Tongue (tissue), 2 donors: Measurements from ENCODE around the gene TIGD6. TPM values are rescaled to one million over a fixed set of nuclear protein-coding genes. Genes with fewer than 3 reads are reported as not detected.
"Not testable (repeated sequence)": the region's sequence is repeated elsewhere in the genome, so short reads cannot be mapped to it uniquely, and the experiment has no call there.

ENCODE experiments used
- DNase-seq: peaks from one replicate; pipeline ENCODE4 v3.0.0-alpha.2; 2015
- total RNA-seq: library from RNA; depleted of rRNA; stranded (reverse); fragments of >200 nt; gene quantifications from one replicate; pipeline ENCODE4 v1.2.3, GENCODE V29; 2014

Gene TIGD6
- total RNA-seq, 1 donor from 2014 or later, result 2.1 TPM

DNA sequence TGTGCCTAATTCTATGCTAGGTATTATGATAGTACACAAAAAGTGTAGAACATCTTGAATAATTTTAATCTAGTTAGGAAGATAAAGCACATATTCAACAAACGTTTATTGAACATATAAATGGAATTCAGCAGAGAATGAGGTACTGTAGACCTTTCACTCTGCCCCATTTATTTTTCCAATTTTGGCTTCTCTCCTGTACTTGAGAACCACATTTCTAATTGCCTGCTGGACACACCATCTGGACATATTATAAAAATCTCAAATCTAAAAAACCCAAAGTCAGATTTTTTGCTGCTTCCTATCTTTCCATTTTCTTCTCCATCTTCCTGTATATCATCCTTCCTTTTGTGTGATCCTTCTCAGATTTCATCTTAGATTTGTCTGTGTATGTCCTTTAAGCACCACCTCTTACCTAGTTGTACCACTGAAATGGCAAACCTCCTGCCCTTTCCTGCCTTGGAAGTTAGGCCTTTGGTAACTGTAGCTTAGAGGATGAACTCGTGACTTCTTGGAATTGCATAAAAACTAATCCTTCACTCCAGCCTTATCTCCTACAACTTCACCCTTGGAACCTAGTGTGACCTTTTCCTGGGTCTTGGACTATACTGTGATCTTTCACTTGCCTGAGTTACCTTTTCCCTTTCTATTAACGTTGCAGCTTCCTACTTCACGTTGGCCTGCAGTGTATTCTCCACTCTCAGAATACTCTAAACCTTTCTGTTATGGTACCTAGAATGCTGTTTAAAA, 31.1 kb downstream of the TIGD6 start:
- DNase-seq, result no peak

DNA sequence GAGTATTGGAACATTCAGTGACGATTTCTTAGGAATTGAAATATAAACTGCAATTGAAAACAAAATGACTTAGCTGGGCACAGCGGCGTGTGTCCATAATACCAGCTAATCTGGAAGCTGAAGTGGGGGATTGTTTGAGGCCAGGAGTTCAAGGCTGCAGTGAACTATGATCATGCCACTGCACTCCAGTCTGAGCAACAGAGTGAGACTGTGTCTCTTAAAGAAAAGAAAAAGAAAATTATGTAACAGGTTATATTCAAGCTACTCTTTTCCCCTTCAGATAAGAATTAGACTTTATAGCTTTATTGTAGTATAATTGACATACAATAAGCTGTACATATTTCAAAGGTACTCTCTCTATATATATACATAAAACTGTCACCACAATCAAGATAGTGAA, 33.5 kb downstream of the TIGD6 start:
- no peak for DNase-seq

DNA sequence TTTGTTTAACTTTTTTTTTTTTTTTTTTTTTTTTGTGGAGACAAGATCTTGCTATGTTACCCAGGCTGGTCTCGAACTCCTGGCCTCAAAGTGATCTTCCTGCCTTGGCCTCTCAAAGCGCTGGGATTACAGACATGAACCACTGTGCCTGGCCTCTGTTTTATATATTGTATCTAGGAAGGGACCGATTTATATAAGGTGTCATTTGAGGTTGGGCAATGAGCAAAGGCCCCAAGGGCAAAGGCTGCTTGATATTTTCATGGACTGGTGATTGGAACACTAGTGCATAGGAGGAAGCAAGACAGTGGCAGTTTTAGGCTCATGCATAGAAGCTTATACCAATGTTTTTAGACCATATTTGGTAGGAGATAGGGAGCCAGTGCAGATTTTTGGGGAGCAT, 36.7 kb downstream of the TIGD6 start:
- DNase-seq, result no peak

DNA sequence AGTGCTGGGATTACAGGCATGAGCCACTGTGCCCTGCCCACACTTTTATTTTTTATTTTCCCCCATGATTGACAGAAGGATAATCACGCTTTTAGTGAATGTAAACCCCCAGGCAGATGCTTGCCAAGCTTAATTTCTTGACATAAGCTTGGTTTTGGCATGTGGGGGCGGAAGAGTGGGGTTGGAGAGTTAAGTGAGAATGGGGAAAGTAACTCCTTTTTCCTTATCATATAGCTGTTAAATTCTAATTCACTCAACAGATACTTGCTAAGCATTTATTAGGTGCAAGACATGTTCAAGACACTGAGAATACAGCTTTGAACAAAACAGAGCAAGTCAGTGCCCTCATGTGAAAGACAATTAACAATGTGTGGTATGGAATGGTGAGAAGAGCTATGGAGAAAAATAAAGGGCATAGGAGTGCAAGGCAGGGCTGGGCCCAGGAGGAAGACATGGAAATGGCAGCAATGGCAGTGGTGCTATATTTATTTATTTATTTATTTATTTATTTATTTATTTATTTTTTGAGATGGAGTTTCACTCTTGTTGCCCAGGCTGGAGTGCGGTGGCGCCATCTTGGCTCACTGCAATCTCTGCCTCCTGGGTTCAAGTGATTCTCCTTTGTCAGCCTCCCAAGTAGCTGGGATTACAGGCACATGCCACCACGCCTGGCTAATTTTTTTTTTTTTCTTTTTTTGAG, 37.7 kb downstream of the TIGD6 start:
- DNase-seq, result no peak

DNA sequence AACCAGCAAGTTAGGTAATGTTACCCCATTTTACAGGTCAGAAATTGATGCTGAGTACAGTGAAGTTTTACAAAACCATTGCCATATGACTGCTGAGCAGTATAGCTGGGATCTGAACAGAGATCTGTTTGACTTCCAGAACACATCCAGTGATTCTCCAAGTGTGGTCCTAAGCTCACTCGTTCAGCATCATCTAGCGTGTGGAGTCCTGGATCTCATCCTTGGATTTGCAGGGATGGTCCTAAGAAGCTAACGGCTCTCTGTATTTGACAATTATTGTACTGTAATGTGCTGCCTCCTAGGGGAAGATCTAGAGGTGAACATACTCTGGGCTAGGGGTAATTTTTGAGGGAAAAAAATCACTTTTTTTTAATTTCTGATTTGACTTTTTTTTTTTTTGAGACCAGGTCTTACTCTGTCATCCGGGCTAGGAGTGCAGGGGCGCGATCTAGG, 38.5 kb downstream of the TIGD6 start:
- DNase-seq, result peak; percentile 61

DNA sequence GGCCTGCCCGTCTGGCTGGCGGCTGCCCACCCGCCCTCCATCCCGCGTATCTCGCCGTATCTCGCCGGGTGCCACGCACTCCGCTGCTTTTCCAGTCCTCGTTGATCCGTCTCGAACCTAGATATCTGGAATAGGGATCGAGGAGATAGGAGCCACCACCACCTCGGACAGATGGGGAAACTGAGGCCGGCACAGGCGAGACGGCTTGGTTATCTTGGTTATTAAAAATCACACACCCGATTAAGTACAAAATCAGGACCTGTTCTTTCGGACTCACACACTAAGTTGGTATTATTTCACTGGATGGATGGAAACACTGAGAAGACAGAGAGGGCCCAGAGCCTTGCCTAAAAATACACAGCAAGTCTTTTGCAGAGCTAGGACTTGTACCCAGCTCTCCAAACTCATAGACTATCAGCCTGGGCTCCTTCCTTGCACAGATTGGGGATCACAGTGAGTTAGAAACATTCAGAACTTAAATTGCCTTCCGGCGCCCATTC, 39.2 kb downstream of the TIGD6 start:
- DNase-seq, result no peak

DNA sequence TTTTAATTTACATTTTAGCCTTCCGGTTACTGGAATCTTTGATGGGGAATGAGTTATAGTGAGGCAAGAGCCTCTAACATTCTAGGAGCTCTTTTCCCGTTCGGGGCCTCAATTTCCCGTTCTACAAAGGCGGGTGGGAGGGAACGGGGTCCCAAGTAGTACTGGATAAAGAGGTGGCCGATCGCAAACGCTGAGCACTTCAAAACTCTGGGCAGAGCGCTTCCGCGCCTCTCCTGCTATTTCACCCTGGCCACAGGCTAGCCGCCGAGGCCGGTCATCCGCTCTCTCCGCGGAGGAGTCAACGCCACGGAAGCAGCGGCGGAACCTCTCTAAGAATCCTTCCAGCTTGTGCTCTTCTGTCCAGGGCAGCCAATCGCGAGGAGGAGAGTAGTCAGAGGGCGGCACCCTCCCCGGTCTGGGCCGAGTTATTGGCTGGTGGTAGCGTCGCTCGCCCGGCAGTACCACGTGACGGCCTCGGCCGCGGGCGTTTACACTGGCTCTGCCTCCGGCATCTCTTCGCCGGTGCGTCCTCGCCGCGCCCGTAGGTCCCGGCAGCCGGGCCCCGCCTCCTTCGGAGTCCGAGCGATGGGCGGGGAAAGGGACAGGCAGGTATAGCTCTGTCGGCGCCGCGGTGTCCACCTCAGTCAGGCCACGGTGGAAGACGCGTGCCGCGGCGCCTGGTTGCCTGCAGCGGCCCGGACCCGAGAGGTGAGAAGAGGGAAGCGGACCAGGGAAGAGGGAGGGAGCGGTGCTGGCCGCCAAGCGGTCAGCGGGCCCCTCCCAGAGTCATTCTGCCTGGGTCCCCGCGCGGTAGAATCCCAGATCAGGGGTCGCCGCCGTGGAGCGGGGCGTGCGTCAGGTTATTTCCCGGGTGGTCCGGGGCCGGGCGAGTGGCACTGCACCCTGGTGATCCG, 39.9 kb downstream of the TIGD6 start, which contains the start of gene SLC26A2:
Gene SLC26A2, plus strand, starts transcription at position 487 of the 914 bp plus-strand sequence. CDS start 16,895 bp downstream, outside the sequence.
- peak; percentile 99 for DNase-seq

DNA sequence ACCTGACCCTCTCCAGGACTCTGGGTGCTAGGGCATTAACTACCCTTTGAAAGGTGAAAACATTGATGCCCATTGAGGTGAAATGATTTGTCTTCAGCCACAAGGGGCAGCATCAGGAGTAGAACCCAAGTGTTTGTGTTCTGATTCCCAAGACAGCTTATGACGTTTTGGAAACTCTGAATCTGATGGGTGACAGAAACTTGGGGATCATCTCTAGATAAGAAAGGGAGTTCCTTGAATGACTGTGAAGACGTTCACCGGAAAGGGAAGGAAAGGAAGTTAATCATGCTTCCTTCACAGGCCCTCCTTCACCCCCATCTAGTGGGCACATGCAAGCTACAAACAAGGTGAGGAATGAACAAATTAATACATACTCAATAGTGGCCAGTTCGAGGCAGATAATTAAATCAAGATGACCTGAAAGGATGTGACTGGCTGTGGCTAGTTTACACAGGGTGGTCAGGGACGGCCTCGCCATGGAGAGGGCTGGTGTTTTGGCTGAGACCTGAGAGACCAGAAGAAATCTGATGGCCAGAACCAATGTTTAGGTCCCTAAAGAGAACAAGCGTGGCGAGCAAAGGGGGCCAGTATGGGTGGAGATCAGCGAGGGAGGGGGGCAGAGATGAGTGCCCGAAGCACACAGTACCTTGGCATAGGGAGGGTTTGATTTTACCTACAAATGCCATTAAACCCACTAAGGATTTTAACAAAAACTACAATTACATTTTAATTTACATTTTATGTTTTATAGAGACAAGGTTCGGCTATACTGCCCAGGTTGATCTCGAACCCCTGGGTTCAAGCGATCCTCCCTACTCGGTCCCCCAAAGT, 40.8 kb downstream of the TIGD6 start:
- DNase-seq, result peak; percentile 47

DNA sequence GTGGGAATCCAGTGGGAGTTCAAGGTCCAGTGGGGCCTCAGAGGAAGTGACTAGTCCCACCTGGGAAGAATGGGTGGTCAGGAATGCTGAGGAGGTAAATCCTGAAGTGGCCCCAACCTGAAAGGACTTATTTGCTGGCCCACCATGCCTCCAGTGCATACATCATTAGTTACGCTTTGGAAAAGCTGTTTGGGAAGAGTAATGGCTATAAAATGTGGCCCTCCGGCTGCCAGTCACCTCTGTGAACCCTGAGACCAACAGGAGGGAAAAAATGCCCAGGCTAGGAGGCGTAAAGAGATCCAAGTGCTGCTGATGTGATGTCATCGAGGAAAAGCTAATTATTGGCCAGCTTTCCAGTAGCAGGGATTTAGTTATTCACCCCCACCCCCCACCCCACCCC, 42.6 kb downstream of the TIGD6 start:
- no peak for DNase-seq

DNA sequence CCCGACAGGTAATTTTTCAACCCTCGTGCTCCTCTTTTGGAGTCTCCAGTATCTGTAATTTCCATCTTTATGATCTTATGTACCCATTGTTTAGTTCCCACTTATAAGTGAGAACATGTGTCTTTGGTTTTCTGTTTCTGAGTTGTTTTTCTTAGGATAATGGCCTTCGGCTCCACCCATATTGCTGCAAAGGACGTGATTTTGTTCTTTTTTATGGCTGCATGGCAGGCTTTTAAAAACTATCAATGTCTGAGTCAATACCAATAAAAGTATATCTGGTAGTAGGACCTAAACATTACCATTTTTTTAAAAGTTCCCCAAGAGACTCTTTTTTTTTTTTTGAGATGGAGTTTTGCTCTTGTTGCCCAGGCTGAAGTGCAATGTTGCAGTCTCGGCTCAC, 43.8 kb downstream of the TIGD6 start:
- no peak for DNase-seq

DNA sequence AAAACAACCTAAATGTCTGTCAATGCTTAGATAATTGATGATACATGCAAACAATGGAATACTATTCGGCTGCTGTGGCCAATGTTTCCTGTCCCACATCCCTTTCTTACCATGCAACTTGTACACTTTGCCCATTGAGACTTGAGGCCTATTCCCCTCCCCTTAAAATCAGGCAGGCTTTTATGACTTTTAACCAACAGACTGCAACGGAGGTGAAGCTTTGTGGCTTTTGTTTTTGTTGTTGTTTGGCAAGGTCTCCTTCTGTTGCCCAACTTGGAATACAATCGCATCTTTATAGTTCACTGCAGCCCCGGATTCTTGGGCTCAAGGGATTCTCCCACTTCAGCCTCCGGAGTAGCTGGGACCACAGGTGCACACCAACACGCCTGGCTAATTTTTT, 45.7 kb downstream of the TIGD6 start:
- no peak for DNase-seq

DNA sequence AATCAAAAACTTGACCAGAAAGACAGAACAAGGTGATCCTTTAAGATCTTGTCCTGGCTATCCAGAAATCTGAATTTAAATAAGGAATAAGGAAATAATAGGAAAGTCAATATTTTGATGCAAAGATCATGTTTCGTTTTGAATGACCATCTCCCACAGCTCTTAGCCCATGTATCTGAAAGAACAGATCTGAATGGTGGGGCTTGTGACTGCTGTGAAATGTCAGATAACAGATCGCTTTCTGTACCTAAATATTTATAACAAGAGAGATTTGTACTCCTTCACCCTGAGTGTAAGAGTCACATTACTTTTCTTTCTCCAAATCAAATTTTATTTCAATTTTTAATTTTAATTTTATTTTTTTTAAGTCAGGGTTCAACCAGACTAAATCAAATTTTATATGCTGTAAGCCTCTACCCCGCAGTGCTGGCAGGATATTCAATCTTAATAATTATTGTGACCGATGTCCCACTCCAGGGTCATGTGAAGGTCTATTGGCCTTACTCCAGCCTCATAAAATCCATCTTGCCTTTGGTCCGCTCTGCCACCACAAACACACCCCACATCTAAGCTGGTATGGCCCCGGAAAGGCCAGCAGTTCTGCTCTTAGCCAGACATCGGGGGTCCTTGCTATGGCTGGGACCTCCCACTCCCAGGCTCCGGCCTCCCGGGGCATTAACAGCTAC, 46.9 kb downstream of the TIGD6 start:
- no peak for DNase-seq

DNA sequence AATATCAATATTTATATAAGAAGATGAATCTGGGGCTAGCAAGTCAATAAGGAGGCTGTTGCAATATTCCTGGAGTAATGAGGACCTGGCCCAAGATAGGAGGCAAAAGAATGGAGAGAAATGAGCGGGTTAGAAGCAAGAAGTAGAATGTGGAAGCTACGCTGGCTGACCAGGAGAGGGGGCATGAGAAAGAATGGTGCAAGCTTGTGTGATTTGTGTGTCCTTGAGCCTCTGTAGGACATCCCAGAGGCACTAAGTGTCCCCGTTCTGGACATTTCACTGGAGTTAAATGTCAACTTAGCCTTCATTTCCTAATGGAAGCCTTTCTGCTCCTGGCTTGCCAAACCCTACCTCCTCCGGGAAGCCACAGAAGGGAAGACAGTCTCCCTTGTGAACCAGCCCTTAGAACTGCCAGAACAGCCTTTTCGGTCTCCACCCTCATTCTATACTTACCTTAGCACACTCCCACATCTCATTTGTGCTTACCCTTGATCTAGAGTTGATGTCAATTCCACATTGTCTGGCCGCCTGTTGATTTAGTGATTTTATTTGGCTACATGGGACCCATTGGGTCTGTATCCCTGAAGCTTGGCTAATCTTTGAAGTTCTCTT, 49.2 kb downstream of the TIGD6 start:
- no peak for DNase-seq

DNA sequence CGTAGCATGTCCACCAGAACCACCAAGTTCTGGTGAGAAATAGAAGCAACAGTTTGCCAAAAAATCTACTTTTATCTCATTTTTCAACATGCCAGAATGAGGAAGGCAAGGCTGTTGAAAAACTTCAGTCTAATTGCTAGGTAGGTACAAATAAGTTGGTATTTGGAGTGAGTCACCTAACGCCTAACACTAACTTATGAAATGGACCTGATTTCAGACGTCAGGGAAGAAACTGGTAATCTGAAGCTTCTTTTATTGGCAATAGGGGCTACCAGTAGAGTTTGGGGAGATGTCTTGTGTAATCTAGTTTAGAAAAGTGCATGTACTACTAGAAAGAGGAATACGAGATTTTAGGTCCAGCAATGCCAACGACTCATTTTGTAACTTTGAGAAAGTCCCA, 51.5 kb downstream of the TIGD6 start:
- no peak for DNase-seq

DNA sequence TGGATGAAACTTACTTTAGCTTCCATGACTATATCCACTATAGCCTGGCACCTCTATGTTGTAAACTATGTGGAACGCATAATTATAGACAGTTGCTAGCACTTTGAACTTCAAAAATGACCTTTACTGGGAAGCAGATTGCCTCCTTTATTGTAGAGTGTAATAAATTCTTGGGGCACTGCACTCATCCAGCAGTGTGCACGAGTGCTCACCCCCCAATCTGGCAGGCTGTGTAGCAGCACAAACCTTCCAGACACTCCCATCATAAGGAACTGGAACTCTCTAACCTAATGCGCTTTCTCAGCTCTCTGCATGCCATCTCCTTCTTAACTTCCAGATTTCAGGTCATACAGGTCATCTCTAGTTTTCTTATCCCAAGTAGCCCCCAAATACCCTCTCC, 54.3 kb downstream of the TIGD6 start:
- no peak for DNase-seq

DNA sequence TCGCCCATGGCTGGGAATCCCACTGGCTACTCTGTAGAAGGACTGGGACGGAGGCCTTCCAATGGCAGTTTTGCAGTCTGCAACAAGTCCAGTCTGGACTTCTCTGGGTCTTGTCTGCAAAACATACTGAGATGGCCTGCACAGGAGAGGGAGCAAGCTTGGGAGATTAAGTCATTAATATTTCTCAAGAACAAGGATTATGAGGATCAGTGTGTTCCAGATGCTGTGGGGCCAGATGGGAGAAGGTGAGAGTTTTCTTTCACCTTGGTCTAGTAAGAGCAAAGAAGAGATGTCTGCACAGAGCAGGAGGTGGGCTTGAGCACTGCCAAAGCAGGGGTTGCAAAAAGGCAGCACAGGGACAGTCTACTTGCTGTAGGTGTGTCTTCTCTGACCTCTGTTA, 55.8 kb downstream of the TIGD6 start, which contains the start of gene PDE6A:
Gene PDE6A, minus strand, starts transcription at position 128 of the 400 bp plus-strand sequence. Its CDS starts 120 bp downstream, at position 8.
- DNase-seq, result no peak

DNA sequence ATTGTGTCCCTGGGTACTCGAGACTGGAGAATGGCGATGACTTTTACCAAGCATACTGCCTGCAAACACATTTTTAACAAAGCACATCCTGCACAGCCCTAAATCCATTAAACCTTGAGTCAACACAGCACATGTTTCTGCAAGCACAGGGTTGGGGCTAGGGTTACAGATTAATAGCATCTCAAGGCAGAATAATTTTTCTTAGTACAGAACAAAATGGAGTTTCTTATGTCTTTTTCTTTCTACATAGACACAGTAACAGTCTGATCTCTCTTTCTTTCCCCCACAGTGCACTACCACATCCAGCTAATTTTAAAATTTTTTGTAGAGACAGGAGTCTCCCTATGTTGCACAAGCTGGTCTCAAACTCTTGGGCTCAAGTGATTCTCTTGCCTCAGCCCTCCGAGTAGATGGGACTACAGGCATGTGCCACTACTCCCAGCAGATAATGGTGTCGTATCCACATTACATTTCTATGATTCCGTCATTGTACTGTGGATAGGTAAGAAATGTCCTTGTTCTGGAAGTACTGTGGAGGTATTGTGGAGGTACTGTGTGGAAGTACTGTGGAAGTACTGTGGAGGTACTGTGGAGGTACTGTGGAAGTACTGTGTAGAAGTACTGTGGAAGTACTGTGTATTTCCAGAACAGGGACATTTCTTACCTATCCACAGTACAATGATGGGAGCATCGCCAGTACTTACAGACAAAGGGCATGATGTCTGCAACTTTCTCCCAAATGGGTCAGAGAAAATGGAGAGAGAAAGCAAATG, 57.1 kb downstream of the TIGD6 start:
- not testable (repeated sequence) for DNase-seq
